ENCODE results near the gene INTS11.

- TF ChIP-seq SMARCA5 (IDR thresholded peaks at IDR 0.05) (no peak), POLR2A (IDR thresholded peaks at IDR 0.05; ENCODE audit: low read depth, low read length) (no peak), TCF12 (IDR thresholded peaks at IDR 0.05; ENCODE audit: low read depth, low read length) (no peak), CTCF (IDR thresholded peaks at IDR 0.05 in 2 of 3, conservative IDR thresholded peaks at IDR 0.05 in 1 of 3; ENCODE audit: control insufficient read depth in 2 of 3, extremely low read depth in 1 of 3, insufficient read depth in 1 of 3, low read depth in 3 of 3, low read length in 3 of 3) (no peak), RAD21 (IDR thresholded peaks at IDR 0.05; ENCODE audit: insufficient read depth, low read depth, low read length) (no peak), STAT3 (IDR thresholded peaks at IDR 0.05; ENCODE audit: low read depth, low read length) (no peak), RFX5 (IDR thresholded peaks at IDR 0.05; ENCODE audit: low read depth, low read length) (no peak), ZBTB11 (CRISPR knock-in tag; IDR thresholded peaks at IDR 0.05) (no peak)
- TF ChIP-seq, protein P1, sequence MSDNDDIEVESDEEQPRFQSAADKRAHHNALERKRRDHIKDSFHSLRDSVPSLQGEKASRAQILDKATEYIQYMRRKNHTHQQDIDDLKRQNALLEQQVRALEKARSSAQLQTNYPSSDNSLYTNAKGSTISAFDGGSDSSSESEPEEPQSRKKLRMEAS (IDR thresholded peaks at IDR 0.05; ENCODE audit: low read depth, low read length): no peak
- TF ChIP-seq, protein P2, sequence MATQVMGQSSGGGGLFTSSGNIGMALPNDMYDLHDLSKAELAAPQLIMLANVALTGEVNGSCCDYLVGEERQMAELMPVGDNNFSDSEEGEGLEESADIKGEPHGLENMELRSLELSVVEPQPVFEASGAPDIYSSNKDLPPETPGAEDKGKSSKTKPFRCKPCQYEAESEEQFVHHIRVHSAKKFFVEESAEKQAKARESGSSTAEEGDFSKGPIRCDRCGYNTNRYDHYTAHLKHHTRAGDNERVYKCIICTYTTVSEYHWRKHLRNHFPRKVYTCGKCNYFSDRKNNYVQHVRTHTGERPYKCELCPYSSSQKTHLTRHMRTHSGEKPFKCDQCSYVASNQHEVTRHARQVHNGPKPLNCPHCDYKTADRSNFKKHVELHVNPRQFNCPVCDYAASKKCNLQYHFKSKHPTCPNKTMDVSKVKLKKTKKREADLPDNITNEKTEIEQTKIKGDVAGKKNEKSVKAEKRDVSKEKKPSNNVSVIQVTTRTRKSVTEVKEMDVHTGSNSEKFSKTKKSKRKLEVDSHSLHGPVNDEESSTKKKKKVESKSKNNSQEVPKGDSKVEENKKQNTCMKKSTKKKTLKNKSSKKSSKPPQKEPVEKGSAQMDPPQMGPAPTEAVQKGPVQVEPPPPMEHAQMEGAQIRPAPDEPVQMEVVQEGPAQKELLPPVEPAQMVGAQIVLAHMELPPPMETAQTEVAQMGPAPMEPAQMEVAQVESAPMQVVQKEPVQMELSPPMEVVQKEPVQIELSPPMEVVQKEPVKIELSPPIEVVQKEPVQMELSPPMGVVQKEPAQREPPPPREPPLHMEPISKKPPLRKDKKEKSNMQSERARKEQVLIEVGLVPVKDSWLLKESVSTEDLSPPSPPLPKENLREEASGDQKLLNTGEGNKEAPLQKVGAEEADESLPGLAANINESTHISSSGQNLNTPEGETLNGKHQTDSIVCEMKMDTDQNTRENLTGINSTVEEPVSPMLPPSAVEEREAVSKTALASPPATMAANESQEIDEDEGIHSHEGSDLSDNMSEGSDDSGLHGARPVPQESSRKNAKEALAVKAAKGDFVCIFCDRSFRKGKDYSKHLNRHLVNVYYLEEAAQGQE (IDR thresholded peaks at IDR 0.05; ENCODE audit: low read depth, low read length): no peak
Measured at GRCh38 chr1:1281533-1282321, 42.7 kb downstream of the INTS11 start.
